NCI-H1694 treated with DMSO at 0.1 percent for 48 hours (cell line): Measurements from ENCODE around the gene USP40.

Source experiments
- DNase-seq: peaks from one replicate; lab custom pipeline; 2025; lab: John Stamatoyannopoulos, UW

Gene USP40

GRCh38 chr2:233476063-233476410, 90.5 kb downstream of the USP40 start:
- no peak for DNase-seq

GRCh38 chr2:233474308-233475160, 92.0 kb downstream of the USP40 start:
- no peak for DNase-seq

DNA sequence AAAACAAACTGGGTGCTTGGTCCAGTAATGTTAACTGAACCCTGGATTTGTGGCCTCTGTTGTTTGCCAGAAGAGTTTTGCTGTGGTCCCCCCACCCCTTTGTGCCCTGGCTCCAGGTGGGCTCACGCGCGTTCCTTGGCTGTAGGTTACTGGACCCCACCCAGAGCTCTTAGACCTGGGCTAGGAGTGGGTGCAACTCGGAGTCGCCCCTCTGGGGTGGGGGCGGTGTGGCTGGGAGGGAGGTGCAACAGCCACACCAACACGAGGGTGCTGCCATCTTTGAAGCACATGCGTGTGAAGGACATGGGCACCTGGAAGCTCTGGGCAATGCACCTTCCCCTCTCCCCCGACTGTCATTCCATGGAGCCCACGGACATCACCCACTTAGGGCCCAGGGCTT, 92.7 kb downstream of the USP40 start:
- DNase-seq, result no peak

- no peak for DNase-seq
Measured at GRCh38 chr2:233473386-233473791, 93.2 kb downstream of the USP40 start.

- DNase-seq, result no peak
Measured at GRCh38 chr2:233471291-233472035, 95.1 kb downstream of the USP40 start.

- no peak for DNase-seq
Measured at GRCh38 chr2:233470839-233471238, 95.7 kb downstream of the USP40 start.

DNA sequence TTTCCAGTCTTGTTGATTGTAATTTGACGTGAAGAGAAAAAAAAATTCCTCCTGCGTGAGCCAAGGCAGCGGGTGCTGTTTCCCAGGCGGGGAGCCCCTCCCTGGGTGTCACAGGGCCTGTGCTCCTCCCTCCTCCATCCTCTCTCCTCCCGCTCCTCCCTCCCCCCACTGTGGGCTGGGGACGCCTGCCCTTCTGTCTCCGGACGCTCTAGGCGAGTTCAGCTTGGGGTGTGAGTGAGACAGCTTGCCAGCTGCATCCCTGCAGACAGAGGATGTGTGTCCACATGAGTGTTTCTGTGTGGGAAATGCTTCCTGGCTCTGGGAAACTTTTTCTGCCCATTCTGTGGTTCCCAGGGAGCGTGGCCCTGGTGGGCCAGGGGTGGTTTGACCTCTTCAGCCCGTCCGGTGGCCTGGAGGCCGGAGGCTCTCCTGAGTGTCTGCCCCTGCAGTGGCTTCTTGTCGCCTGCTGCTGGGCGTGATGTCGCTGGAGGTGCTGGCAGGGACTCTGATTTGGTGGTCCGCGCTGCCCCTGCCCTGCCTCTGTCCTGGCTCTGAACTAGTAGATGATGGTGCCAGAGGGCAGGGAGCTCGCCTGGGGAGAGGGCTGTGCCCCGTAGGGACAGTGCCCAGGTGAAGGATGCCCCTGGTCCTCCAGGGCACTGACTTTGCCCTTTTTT, 96.4 kb downstream of the USP40 start:
- no peak for DNase-seq

GRCh38 chr2:233469261-233470010, 97.1 kb downstream of the USP40 start:
- DNase-seq, result no peak

DNA sequence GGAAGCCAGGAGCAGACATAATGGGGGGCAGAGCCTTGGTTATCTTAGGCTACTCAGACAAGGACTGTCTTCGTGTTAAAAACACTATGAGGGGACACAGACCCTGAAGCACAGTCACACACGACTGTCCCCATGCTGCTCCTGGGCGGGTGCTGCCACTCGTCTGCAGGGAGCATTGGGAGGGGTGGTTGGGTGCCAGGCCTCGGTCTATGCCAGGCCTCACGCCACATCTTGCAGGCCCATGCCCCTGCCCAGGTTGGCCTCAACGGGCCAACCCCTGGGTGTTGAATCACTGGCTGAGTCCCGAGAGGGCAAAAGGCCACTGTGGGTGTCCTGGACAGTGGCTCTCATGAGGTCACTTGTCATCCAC, 97.9 kb downstream of the USP40 start:
- DNase-seq, result no peak

DNA sequence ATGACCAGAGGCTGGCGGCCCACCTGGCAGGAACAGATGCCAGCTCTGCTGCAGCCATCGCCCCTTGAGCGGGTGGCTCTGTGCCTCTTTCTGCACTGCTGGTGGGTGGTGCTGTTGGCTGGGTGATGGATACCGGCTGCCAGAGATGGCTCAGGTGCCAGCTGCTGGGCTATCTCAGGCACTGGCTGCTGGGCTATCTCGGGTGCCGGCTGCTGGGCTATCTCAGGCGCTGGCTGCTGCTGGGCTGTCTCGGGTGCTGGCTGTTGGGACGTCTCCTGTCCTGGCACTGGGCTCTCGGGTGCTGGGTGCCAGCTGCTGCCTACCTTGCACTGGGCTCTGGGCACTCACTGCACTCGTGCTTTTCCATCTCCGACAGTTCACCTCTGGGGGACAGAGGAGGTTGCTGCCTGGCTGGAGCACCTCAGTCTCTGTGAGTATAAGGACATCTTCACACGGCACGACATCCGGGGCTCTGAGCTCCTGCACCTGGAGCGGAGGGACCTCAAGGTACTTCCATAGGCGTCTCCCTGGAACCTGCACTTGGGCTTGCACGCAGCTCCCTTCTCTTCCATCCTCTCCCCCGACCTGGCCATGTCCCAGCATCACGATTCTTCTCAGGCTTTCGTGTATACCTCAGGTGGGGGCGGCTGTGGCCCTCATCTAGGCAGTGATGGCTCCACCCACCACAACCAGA, 98.4 kb downstream of the USP40 start:
- DNase-seq, result no peak

GRCh38 chr2:233466991-233467603, 99.5 kb downstream of the USP40 start:
- no peak for DNase-seq

DNA sequence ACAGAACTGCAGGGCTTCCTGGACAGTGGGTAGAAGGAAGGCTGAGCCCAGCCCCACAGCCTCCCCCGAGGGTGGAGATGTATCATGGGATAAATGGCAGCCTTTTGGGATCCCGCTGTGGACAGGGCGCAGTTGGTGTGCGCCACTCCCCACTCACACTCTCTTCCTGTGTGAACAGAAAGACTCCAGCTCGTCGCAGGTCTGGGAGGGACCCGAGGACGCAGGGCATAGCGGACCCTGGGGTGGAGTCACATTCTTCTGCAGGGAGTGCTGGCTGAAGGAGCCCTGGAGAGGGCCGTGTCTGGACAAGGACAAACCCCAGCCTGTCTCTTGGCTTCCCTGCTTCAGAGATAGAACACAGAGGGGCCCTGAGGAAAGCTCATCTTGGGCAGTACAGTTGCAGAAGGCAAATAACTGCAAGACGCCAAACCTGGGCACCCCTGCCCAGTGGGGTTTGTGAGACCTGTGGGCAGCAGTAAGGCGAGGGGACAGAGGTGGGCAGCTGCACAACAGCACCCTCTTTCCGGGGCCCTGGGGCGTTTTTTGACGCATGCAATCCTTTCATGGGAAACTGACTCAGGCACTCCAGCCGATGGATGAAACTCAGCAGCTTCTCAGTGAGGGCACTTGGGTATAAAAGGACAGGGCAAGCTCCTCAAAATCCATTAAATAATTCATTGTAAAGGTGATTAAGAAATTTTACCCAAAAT, 101.9 kb downstream of the USP40 start:
- DNase-seq, result no peak

- DNase-seq, result no peak
Measured at GRCh38 chr2:233464056-233464455, 102.5 kb downstream of the USP40 start.

DNA sequence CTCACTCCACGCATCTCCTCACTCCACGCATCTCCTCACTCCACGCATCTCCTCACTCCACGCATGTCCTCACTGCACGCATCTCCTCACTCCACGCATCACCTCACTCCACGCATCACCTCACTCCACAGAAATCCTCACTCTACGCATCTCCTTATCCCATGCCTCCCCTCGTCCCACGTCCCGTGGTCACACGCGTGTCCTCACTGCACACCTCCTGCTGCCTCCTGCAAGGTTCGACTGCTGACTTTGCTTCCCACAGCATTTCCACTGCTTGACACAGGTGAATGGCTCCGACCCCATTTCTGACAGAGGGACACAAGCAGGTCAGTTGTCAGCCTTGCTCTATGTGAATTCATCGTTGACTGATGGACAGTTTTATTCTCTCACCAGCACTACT, 103.0 kb downstream of the USP40 start:
- no peak for DNase-seq

GRCh38 chr2:233462826-233463470, 103.6 kb downstream of the USP40 start:
- DNase-seq, result no peak

- no peak for DNase-seq
Measured at GRCh38 chr2:233462202-233462785, 104.3 kb downstream of the USP40 start.

DNA sequence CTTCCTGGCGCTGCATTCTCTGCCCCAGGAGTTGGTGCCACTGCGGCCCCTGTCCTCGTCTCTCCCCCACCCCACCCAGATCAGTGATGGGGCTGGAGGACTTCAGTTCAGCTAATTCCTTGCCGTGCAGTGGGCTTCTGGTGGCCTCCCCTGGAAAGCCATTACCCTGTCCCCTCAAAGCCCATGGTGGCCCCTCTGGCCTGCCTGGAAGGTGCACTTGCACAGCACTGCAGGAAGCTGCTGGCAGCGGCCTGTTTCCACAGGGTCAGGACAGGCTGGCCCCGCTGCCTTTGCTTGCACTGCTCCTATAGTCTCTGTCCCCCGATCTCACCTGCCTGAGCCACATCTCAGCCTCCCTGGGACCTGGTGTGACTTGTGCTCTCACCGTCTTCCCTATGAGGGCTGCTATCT, 105.1 kb downstream of the USP40 start:
- DNase-seq, result no peak

DNA sequence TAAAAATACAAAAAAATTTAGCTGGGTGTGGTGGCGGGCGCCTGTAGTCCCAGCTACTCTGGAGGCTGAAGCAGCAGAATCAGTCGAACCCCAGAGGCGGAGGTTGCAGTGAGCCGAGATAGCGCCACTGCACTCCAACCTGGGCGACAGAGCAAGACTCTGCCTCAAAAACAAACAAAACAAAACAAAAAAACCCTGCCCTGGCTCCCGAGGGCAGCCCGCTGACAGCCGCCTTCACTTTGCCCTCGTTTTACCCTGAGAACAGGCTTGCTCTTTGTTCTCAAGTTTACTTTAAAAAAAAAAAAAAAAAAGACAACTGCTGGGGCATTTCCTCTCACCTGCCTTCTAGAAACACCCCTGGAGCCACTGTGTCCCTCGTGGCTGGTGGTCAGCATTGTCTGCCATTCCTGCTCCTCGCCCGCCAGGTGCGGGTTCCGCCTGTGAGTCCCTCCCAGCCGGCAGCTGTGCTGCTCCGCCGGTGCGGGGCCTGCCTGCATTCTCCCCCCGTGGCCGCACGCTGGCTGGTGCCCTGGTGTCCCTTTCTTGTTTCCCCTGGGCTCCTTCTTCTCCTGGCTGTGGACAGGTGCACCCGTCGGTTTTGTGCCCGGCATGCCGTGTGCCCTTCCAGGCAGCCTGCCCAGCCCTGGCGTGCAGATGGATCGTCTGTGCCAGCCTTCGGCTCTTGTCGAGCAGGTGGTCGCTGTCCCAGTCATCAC, 105.7 kb downstream of the USP40 start:
- peak; percentile 43 for DNase-seq

GRCh38 chr2:233459426-233459825, 107.2 kb downstream of the USP40 start:
- no peak for DNase-seq
